Left lobe of liver (tissue), 2 donors: Measurements from ENCODE around the gene PIGS. TPM values are rescaled to one million over a fixed set of nuclear protein-coding genes. Genes with fewer than 3 reads are reported as not detected.

Experiments
- ATAC-seq: fragments of 200-7000 bp; cut with Tn5 transposase; one replicate; pipeline ENCODE4 v1.9.1; 2020; ENCODE audit warnings: mild to moderate bottlenecking, moderate library complexity
- DNase-seq: peaks from one replicate; pipeline ENCODE4 v3.0.0-alpha.2; 2020; ENCODE audit warnings: low spot score
- total RNA-seq: library from RNA; stranded (reverse); gene quantifications from one replicate; pipeline ENCODE4 v1.2.1, GENCODE V29; 2021
- donor health status: DM: no; HTN: no; CAD: no; lungs with moderate emphysema.
- donor health status: DM: no; HTN: yes; CAD: no.

Gene PIGS
- total RNA-seq, 1 donor from 2014 or later = 10.1 TPM

DNA sequence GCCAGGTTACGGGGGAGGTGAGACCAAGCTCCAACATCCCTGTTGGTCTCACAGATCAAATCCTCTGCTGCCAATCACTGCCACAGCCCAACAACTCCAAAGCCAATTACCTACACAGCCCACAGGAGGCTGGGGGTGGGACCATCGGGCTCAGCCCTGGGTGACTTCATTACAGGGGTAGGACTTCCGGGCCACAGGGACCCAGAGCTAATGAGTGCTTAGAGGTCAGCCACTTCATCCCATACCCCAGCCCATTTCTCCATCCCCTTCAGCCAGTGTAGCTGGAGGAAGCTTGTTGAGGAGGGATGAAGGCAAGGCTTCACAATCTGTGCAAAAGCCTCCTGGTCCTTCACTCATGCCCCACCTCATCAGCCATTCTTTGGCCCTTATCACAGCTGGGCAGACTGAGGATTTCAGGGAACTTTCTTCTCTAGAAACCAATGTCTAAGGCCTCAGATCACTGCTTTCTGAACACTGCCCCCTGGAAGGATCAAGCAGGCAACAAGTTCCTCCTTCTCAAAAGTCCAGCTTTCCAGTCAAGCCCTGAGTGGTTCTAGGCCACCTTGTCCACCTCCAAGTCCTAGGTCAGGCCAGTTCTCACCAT is 59.4 kb downstream of the PIGS start:
- DNase-seq = no peak

DNA sequence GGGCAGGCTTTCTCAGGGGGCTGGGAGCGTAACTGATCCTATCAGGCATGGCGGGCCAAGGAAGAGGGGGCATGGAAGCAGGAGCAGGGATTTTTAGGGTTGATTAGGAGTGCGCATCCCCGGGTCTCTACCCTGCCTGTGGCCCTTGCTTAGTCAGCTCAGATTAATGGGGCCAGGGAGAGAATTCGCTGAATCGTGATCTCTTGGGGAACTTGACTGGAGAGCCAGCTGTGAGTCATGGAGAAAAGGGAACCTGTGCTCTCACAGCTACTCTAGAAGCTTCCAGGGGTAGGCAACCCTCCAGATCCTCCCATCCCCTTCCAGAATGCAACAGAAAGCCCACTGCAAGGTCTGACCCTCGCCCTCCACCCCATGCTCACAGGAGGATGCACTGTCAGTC is 61.5 kb downstream of the PIGS start:
- DNase-seq (no peak), ATAC-seq (peak; percentile 45)

More for the DNA sequence above, 59.4 kb downstream of the PIGS start:
- no peak for ATAC-seq

DNA sequence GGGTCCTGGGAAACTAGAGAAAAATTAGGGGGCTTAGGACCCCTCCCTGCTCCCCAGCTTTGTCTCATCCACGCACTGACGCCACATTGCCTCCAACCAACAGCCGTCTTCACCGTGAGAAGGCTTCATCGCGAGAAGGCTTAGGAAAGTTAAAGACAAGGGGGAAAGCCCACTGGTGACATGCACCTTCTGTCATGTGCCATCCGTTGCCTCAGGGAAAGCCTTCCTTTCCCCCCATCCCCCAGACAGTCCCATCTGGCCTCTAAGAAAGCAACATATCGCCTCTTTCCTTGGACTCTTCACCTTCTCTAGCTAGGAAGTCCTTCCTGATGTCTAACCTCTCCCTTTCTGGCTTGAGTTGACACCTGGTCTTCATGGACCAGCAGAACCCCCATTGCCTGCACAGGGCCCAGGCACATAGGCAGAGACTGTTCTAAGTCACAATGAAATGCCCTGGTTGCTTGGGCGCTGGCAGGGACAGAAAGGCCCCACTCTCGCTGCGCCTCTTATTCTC is 63.1 kb downstream of the PIGS start:
- DNase-seq (no peak), ATAC-seq (no peak)

GRCh38 chr17:28507567-28508203 is 63.6 kb downstream of the PIGS start:
- ATAC-seq (no peak), DNase-seq (no peak)

GRCh38 chr17:28506763-28507487 is 64.4 kb downstream of the PIGS start:
- DNase-seq (no peak), ATAC-seq (no peak)

GRCh38 chr17:28505986-28506665 is 65.2 kb downstream of the PIGS start, which contains the start of gene FOXN1:
Gene FOXN1 (plus strand): TSS chr17:28506348. CDS start chr17:28523970, 17,622 bp downstream.
- ATAC-seq (no peak), DNase-seq (no peak)

GRCh38 chr17:28503420-28503819 is 67.9 kb downstream of the PIGS start:
- ATAC-seq (no peak), DNase-seq (no peak)

Other genes with a start within 250 kb of the PIGS start
- gene IFT20, start 236.1 kb downstream of the PIGS start, total RNA-seq = 24.2 TPM
- gene TNFAIP1, start 235.8 kb downstream of the PIGS start, total RNA-seq = 28.8 TPM
- 119 TPM for gene POLDIP2, start 214.0 kb downstream of the PIGS start, total RNA-seq
- gene SEBOX, start 206.3 kb downstream of the PIGS start, total RNA-seq = not detected
- gene VTN, start 201.2 kb downstream of the PIGS start, total RNA-seq = 3,241 TPM
- gene SARM1, start 199.8 kb downstream of the PIGS start, total RNA-seq = 5.8 TPM
- 46.2 TPM for gene SLC46A1, start 165.3 kb downstream of the PIGS start, total RNA-seq
- 0.55 TPM for gene SLC13A2, start 97.9 kb downstream of the PIGS start, total RNA-seq
- not detected for gene FOXN1, start 65.2 kb downstream of the PIGS start, total RNA-seq
- 14.3 TPM for gene UNC119, start 18.9 kb downstream of the PIGS start, total RNA-seq
- gene ALDOC, start 5.4 kb upstream of the PIGS start, total RNA-seq = 46.8 TPM
- 8.8 TPM for gene SPAG5, start 27.5 kb upstream of the PIGS start, total RNA-seq
- gene RSKR, start 42.7 kb upstream of the PIGS start, total RNA-seq = 4.0 TPM
- gene BLTP2, start 73.6 kb upstream of the PIGS start, total RNA-seq = 56.9 TPM
- 24.3 TPM for gene SDF2, start 90.4 kb upstream of the PIGS start, total RNA-seq
- 33.7 TPM for gene SUPT6H, start 90.7 kb upstream of the PIGS start, total RNA-seq
- 0.73 TPM for gene PROCA1, start 140.4 kb upstream of the PIGS start, total RNA-seq
- gene RAB34, start 146.3 kb upstream of the PIGS start, total RNA-seq = 4.9 TPM
- gene RPL23A, start 148.5 kb upstream of the PIGS start, total RNA-seq = 346 TPM
- gene TLCD1, start 154.7 kb upstream of the PIGS start, total RNA-seq = 4.8 TPM
- 3.2 TPM for gene NEK8, start 157.3 kb upstream of the PIGS start, total RNA-seq
- 49.0 TPM for gene TRAF4, start 172.5 kb upstream of the PIGS start, total RNA-seq